Erythroblast (primary cell): ENCODE data around the gene NAP1L4.

ENCODE experiments used
- GATA1 ChIP-seq: IDR thresholded peaks from 2 replicates; pipeline ENCODE4 v1.6.1; 2011; ENCODE audit warnings: low read depth, mild to moderate bottlenecking, control low read depth, low read length, moderate library complexity
- POLR2A ChIP-seq: IDR thresholded peaks from 2 replicates; pipeline ENCODE4 v1.6.1; 2011; ENCODE audit warnings: mild to moderate bottlenecking, low read length

DNA sequence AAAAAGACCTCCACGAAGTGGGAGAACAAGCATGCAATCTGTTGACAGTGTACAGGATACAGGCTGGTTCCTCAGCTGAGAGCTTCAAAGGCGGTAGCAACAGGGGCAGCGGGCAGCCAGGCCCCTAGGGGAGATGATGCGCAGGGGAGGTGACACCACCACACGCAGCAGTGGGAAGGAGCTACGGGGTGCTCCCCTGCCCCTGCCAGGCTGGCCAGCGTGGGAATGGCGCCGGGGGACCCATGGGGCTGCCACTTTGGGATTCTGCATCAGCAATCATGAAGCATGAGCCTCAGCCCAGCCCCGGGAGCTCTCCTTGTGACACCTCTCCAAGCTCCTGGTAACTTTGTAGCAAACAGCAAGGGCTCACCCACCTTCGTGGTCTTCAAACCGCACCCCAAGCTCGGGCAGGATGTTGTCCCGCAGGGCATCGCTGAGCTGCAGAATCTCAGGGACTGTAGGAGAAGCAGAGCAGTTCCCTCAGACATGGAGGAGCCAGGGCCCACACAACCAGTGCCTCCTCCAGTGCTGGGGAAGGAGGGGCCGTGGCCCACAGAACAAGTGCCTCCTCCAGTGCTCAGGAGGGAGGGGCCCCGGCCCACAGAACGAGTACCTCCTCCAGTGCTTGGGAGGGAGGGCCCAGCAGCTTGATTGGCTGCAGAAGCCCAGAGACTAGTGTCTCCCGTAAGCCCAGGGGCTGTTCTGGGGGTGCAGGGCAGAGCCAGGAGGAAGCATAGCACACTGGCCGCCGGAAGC, 14.6 kb upstream of the NAP1L4 start:
- TF ChIP-seq POLR2A: no peak
- no peak for TF ChIP-seq GATA1
